ENCODE results near the gene NRCAM.
"Not testable (repeated sequence)": the region's sequence is repeated elsewhere in the genome, so short reads cannot be mapped to it uniquely, and the experiment has no call there.

The NRCAM gene

GRCh38 chr7:108340856-108341411, 115.3 kb downstream of the NRCAM start:
- no peak for DNase-seq (ENCODE audit: low spot score)

- DNase-seq (ENCODE audit: low spot score): not testable (repeated sequence)
Observed at GRCh38 chr7:108340406-108340805, 115.8 kb downstream of the NRCAM start.

GRCh38 chr7:108335269-108335918, 120.8 kb downstream of the NRCAM start:
- DNase-seq (ENCODE audit: low spot score): no peak

- no peak for DNase-seq (ENCODE audit: low spot score)
Observed at GRCh38 chr7:108332937-108333336, 123.3 kb downstream of the NRCAM start.

DNA sequence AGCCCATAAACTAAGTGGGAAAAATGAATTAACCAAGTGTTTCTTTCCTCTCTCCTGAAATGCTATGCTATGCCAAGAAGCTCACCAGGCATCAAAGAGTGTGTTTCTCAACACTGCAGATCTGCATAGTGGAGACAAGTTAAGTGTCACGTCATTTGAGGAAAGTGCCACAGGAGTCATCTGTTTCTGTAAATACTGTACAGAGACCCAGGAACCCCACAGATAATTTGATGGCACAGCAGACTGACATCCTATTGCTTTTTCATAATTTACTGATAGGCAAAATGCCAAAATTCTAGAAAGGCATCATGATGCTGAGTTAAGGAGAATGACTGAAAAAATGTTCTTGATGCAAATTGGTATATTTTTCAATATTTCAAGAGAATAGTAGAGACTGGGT, 124.3 kb downstream of the NRCAM start:
- no peak for DNase-seq (ENCODE audit: low spot score)

GRCh38 chr7:108330227-108330626, 126.0 kb downstream of the NRCAM start:
- no peak for DNase-seq (ENCODE audit: low spot score)

GRCh38 chr7:108329514-108329913, 126.7 kb downstream of the NRCAM start:
- no peak for DNase-seq (ENCODE audit: low spot score)

DNA sequence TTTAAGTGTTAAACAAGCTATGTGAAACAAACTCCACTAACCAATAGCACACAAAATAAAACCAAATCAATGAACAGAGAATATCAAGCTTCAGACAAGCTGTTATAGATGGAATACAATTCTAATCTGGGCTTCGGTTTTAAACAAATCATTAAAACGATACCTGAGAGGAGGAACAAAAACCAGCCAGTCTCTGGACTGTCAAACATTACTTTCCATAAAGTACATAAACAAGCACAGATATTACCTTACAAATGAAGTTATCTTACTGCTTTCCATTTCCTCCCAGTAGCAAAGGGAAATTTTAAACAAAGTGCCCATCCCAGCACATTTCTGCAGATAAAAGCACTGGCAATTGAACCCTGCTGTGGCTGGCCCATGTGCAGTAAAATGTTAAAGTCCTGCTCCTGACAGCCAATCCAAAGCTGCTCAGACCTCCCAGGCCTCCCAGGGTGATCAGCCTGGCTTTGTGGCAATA, 128.0 kb downstream of the NRCAM start:
- DNase-seq (ENCODE audit: low spot score): no peak

DNA sequence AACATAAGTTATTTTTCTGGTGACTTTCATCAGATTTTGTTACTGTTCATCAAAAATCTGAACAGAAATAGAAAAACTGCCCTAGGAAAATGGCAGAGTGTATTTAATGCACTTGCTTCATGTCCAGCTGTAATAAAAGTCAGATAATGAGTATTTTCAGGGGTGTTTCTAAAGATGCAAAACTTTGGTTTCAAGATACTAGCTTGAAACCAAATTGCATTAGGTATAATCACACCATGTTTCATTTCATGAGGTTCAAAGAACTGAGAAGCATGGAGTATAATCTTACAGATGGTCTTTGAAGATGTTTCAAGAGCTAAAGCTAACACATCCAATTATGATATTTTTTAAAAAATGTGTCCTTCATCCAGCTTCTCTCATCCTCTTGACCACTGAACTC, 128.9 kb downstream of the NRCAM start:
- DNase-seq (ENCODE audit: low spot score): no peak

DNA sequence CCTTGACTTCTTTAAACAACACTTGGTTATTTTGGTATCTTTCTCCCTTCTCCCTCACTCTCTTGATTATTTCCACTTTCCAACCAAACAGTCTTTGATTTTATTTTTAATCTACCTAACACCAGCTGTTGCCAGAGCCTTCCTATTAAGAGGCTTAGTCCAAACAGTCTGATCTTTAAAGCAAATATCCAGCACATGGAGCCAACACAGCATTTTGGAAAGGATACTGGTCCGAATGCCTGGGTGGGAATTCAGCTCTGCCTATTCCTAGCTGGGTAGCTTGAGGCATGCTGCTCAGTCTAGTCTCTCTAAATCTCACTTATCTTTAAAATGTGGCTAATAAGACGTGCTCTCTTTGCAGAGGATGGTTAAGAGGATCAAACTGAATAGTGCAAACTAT, 129.3 kb downstream of the NRCAM start:
- no peak for DNase-seq (ENCODE audit: low spot score)

- no peak for DNase-seq (ENCODE audit: low spot score)
Observed at GRCh38 chr7:108324053-108325038, 131.9 kb downstream of the NRCAM start.

GRCh38 chr7:108322925-108323832, 133.1 kb downstream of the NRCAM start:
- DNase-seq (ENCODE audit: low spot score): no peak

- no peak for DNase-seq (ENCODE audit: low spot score)
Observed at GRCh38 chr7:108322046-108322445, 134.2 kb downstream of the NRCAM start.

DNA sequence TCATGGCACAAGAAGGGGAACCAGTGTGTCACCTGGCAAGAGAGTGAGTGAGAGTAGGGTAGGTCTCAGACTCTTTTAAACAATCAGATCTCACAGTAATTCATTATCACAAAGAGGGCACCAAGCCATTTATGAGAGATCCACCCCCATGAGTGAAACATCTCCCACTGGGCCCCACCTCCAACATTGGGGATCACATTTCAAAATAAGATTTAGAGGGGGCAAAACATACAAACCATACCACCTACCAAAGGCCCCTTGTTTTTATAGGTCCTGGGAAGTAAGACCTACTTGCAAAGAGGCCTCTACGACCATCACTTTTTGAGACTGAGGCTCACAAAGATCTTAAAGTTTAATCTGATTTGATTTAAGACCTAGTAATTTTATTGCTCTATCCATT, 134.9 kb downstream of the NRCAM start:
- no peak for DNase-seq (ENCODE audit: low spot score)

DNA sequence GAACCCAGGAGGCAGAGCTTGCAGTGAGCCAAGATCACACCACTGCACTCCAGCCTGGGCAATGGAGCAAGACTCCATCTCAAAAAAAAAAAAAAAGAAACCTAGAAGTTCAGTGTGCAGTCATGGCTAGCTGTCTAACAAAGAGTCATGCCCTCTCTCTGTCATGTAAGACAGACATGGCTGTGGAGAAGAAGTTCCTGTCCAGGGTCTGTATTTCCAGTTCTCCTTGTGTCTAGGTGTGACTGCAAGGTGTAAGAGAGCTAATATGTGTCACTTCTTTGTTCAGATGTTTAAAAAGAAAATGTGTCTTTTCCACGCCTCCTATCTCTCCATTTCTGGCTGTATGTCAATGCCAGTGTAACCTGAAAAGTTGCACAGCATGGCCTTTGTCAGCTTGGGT, 139.5 kb downstream of the NRCAM start:
- DNase-seq (ENCODE audit: low spot score): no peak

GRCh38 chr7:108314551-108314950, 141.7 kb downstream of the NRCAM start:
- no peak for DNase-seq (ENCODE audit: low spot score)

DNA sequence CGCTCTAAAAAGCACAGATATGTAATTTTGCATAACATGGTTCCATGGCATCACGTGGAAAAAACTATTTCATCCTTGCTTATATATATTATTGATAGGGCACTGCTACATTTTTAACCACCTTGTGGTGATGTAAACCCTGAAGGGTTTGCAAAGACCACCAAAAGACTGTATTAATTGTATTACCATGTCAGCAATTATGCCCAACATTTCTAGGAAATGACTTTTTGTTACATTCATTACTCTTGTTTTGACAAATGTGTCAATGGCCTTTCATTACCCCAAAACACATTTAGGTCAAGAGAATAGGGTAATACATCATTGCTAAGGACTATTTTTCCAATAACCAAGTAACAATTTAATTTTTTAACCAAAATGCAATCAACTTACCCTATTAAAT, 142.2 kb downstream of the NRCAM start:
- DNase-seq (ENCODE audit: low spot score): no peak

DNA sequence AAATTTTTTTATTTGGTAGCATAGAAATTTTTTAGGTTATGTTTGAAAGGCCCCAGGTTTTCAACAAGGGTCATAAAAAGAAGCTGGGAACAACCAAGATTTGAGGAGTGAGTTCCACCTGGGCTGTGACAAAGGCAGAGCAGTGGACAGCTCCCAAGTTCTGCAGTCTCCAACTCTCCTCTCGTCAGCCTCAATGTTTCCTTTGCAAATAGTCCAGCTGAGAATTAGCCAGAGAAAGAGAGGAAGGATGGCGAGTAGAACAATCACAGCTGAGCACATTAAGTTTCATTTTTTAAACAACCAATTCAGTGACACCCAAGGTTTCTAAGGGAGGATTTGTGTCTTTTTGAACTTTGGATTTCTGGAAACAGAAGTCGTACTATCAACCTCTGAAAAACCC, 143.2 kb downstream of the NRCAM start:
- no peak for DNase-seq (ENCODE audit: low spot score)

- DNase-seq (ENCODE audit: low spot score): no peak
Observed at GRCh38 chr7:108311446-108312168, 144.6 kb downstream of the NRCAM start.

DNA sequence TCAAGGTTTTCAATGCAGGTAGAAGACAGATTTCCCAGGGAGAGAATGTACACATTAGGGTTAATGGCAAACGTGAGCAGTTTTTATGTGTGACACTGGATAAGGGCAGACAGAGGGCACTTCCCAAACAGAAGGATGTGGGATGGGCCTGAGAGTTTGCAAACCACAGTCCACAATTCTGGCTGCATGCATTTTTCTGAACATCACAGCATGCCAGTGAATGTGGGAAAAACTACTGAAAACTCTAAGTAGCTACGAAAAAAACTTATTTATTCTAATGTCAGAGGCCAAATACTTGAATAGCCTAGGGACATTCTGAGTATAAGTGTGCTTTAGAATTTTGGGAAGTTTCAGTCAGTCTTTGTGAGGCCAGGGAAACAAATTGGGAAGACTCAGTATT, 145.9 kb downstream of the NRCAM start:
- DNase-seq (ENCODE audit: low spot score): no peak

GRCh38 chr7:108308903-108309302, 147.3 kb downstream of the NRCAM start:
- no peak for DNase-seq (ENCODE audit: low spot score)

Measured in hepatic stellate cell (primary cell).